Stimulated activated CD8-positive, alpha-beta memory T cell treated with anti-CD3 and anti-CD28 coated beads, Interleukin-7, amount 100 ng/mL, for 1 hour (primary cell): Measurements from ENCODE around the gene ATRN.
"Not testable (repeated sequence)": the region's sequence is repeated elsewhere in the genome, so short reads cannot be mapped to it uniquely, and the experiment has no call there.

Experiments
- DNase-seq, 2 donors: peaks; one replicate each; pipeline ENCODE4 v3.0.0-alpha.2; 2020; ENCODE audit warnings: low read depth in 2 of 2

The ATRN gene

GRCh38 chr20:3515379-3516170 is 44.8 kb downstream of the ATRN start:
- no peak for DNase-seq

- DNase-seq: no peak
Observed at GRCh38 chr20:3521852-3522740, 51.3 kb downstream of the ATRN start.

- DNase-seq: not testable (repeated sequence)
Observed at GRCh38 chr20:3524696-3525095, 53.9 kb downstream of the ATRN start.

GRCh38 chr20:3532089-3532615 is 61.3 kb downstream of the ATRN start:
- no peak for DNase-seq

GRCh38 chr20:3537733-3538132 is 66.9 kb downstream of the ATRN start:
- DNase-seq: not testable (repeated sequence)

- no peak for DNase-seq
Observed at GRCh38 chr20:3539311-3540107, 68.7 kb downstream of the ATRN start.

- no peak for DNase-seq
Observed at GRCh38 chr20:3541887-3542721, 71.3 kb downstream of the ATRN start.

- no peak for DNase-seq
Observed at GRCh38 chr20:3543901-3544507, 73.2 kb downstream of the ATRN start.

GRCh38 chr20:3545401-3545925 is 74.6 kb downstream of the ATRN start:
- DNase-seq: no peak

GRCh38 chr20:3547906-3548305 is 77.1 kb downstream of the ATRN start:
- no peak for DNase-seq

GRCh38 chr20:3550837-3551236 is 80.0 kb downstream of the ATRN start:
- no peak for DNase-seq

- no peak for DNase-seq
Observed at GRCh38 chr20:3551681-3552434, 81.0 kb downstream of the ATRN start.

GRCh38 chr20:3553663-3554062 is 82.8 kb downstream of the ATRN start:
- DNase-seq: no peak

- no peak for DNase-seq
Observed at GRCh38 chr20:3557237-3557785, 86.5 kb downstream of the ATRN start.

- no peak for DNase-seq
Observed at GRCh38 chr20:3559231-3559630, 88.4 kb downstream of the ATRN start.

- no peak for DNase-seq
Observed at GRCh38 chr20:3559637-3560036, 88.8 kb downstream of the ATRN start.

GRCh38 chr20:3560162-3560561 is 89.3 kb downstream of the ATRN start:
- DNase-seq: no peak

- no peak for DNase-seq
Observed at GRCh38 chr20:3560578-3560977, 89.8 kb downstream of the ATRN start.

- DNase-seq: no peak
Observed at GRCh38 chr20:3563133-3563532, 92.3 kb downstream of the ATRN start.
